Fibroblast of upper back skin (primary cell): ENCODE results near the gene BGLAP.

Experiments used
- DNase-seq: peaks from one replicate; pipeline ENCODE4 v3.0.0-alpha.2; 2013

The BGLAP gene

DNA sequence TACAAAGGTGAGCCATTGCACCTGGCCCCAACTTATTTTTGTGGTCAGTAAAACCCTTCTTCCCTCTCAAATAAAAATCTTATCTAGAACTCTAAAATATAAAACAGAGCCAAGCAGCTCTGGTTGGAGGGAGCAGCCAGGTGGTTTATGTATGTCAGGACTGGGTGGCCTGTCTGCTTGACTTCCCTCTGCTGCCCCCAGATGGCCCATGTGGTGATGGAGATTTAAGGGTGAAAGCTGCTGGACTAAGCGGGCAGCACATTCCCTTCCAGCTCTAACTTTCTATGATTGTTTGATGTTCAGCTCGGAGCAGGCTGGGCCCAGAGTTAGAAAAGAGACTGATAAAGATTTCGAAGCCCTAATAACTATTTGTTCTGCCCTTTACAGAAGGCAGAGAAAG lies 17.8 kb downstream of the BGLAP start:
- no peak for DNase-seq

DNA sequence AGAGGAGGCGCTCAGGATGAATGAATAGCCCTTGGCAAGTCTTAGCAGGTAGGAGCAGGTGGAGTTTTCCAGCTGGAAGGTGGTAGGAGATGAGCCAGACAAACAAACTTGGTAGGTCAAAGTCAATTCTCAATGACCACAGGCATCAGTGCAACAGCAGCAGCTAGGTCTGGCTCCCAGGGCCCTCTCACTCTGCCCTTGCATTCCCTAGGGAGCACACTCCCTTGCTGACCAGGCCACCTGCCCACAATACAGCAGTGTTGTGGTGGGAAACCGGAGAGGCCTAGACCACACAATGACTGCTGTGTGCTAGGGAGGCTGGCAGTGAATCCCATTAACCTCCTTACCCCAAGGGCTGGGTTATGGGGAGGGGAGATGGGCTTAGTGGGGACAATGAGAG lies 18.9 kb downstream of the BGLAP start:
- DNase-seq = no peak

DNA sequence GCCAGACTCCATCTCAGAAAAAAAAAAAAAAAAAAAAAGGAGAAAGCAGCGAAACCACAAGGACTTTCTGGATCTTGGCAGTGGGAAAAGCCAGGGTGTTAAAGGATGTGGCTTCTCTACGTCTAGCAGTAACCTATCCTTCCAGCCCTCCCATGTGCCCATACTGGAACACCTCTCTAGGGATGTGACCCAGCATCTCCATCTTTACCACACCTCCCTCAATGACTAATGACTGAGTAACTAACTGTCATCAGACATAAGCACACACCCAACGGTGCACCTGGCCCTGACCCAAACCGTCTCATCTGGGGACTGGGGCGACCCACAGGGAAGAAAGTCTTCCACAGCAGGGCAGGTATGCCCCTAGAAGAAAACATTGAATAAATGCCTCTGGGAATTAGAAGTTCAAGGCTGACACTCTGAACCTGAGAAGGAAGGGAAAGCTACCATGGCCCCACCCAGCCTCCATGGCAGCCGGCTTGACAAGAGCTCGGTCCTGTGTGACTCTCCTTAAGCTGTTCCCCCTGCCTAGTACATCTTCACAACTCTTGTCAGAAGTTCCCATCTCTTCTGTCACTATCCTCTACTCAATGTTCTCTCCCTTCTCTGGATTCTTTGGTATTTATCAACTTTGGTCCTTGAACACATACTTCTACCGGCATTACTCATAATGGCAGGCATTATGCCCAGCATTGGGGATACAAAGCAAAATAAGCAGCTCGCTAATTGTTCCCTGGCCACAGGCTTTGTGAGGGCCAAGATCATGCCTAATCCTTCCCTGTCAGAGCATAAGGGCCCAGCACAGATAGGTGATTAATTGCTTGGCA lies 20.7 kb downstream of the BGLAP start:
- DNase-seq = peak; percentile 83

DNA sequence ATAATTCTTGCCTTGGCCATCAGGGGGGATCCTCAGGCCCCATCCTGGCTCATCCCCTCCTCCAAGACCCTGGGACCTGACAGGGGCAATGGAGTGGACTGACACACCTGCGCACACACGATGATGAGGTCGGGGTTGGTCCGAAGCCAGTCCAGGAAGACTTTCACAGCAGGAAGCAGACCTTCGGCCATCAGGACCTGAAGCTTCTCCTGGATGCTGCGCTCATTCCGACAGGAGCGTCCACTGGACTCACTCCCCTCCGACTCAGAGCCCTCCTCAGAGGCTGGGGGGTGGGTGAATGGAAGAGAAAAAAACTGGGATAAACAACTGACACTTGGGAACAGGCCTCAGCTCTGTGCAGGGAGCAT lies 21.3 kb downstream of the BGLAP start:
- no peak for DNase-seq

DNA sequence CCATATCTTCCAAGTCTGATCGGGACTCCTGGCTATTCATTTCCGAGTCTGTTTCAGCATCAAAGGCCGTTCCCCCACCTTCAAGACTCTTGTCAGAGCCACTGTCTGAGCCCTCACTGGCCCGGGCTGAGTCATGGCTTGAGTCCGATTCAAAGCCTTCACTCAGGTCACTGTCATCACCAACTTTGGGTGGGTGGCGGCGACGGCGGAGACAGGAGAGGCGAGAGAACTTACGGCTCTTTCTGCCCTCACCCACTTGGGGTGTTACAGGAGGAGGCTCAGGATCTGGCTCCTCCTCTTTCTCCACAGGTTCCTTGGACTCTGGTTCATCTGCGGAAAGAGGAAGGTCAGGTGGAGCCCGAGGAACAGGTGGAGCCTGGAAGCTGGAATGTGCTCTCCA lies 24.1 kb downstream of the BGLAP start:
- no peak for DNase-seq

DNA sequence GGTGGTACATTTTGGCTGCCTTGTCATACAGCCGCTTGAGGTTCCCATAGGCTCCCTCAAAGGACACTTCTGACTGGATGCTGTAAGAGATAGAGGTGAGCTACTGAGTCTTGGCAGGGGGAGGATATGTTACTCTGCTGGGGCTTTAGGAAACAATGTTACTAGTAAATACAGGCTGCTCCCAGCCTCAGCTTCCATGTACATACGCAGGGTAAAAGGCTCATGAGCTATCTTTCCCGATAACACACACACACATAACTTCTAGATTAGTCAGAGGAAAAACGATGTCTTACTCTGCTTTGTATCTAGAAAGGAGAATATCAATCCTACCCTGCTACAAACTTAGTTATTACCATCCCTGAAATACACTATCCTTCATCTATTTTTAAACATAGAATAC lies 26.4 kb downstream of the BGLAP start:
- no peak for DNase-seq

DNA sequence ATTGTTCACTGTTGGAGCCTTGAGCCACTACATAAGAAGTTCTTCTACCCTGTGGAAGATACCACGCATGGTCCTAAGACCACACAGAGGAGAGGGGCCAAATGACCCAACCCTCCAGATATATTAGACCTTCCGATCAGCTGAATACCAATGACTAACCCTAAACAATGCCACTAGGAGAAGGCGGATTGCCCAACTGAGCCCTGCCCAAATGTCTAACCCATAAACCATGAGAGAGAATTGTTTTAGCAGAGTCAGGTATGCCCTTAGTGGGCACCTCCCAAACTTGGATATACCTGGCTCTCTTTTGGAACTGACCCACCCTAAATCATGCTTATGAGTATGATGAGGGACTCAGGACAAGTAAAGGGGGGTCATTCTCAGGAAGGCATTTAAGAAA lies 28.3 kb downstream of the BGLAP start:
- no peak for DNase-seq

DNA sequence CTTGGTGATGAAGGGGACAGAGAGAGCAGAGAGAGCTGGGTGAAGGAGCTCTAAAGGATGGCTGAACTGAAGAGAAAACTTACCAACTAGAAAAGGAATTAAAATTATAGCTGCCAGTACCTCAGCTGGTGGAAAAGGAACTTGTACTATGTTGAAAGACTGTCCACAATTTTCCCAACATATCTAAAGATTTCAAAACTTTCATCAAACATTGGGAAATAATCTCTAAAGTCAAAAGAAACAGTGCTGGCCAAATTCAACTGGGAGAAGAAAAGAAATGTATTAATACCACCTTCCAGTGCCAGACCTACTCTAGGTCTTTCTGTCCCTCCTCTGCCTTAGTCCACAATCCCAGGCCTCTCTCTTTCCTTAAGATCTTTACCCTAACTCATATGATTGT lies 34.5 kb downstream of the BGLAP start:
- no peak for DNase-seq

DNA sequence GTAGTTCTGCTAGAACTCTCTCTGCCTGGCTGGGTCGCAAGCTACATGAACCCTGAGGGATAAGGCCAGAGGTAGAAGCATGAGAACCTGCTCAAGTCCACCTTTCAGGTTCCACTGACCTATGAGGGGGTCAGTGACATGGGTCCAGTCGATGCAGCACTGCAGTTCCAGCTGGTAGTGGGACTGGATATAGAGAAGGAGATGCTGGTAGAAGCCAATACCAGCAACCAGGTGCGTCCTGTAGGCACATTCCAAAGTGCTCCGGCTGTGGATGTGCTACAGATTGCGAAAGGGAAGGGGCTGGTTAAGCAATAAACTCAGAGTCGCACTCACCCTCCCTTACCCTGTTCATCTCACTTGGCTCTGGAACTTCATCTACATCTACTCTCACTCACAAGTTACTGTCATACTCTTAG lies 35.0 kb downstream of the BGLAP start:
- DNase-seq = no peak

DNA sequence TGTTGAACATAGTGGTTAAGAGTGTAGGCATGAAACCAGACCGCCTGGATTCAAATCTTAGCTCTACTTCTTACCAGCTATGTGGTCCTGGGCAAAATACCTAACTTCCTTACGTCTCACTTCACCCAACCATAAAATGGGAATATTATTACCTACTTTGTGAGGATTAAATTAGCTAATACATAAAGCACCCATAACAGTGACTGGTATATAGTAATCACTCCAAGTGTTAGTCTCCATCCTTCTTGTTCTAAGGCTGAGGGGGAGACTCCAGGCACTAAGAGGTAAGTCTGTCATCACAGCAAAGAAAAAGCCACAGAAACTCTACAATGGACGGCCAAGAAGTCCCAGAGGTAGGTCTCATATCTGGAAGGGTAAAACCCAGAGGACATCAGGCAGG lies 37.9 kb downstream of the BGLAP start:
- DNase-seq = no peak

DNA sequence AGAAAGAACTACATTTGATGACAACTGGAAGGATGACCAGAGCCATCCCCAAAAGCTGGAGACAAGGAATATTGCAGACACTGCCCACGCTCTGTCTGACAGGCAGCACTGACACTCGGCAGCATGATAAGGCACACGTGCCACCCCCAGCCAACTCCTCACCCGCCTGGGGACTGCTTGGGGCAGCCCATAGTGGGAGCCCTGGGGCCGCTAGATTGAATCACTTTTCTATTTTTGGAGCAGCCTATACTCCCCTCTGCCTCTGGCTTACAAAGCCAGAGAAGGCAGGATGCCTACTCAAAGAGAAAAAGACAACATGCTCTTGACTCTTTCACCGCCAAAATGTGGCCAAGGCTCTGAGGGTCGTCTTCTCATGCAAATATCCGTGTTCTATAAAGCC lies 39.3 kb downstream of the BGLAP start:
- DNase-seq = peak; percentile 25

DNA sequence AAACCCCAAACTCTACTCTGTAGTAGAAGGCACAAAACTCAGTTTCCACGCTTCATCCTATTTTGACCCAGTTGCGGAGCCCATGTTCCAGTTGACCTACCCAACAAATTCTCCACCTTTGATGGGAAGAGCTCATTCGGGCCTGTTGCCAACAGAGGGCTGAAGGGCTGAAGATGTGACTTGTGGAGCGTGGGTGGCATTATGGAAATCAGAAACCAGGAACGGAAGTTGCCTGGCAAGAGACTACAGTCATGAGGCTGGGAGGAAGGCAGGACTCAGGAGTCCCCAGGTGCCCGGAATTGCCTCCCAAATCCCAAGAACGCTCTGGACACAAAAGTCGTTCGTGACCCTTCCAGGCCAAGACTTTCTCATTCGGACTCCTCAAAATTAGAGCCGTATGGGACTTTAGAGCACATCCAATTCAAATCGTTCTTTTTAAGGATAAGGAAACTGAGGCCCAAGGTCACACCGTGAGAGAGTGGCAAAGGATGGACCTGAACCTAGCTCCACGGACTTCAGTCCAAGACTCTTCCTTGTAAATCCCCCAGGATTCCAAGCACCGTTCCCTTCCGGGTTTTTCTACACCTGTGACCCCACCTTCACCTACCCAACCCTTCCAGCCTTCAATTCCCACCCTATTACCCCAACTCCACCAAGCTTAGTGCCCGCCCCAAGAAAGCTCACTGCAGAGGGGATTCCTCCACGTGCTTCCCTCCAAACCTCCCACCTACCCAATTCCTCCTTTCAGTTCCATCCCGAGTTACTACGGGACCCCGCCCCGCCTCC lies 39.9 kb downstream of the BGLAP start:
- DNase-seq = no peak

DNA sequence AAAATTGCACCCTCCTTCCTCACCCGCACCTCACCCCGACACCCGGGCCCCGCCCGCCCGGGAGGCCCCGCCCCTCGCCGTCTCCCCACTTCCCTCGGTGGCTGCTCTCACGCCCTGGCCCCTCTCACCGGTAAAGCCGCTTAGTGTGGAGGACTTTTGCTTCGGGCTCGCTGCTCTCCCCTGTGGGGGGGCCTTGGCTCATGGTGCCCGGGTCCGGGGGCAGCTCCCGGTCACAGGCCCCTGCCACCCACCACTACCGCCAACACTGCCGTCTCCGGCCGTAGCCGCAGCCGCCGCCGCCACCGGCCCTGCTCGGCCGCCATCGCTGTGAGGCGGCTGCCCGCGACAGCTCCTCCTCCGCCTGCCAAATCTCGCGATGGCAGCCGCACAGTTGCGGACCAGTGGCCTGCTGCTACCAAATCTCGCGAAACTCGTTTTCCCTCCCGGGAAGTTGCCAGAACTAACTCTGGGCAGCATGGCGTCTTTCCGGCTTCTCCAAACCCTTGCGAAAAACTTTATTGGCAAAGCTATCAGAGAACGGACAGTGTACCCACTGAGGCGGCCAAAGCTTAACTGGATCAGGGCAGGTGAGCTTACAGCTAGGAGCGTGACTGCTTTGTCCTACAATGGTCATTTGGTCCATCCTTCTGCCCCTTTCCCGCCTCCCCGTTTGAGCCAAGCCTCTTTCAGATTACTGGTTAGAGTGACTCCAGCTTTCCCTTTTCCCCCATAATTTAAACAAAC lies 40.7 kb downstream of the BGLAP start, which contains the start of gene SMG5:
SMG5 (minus strand) TSS at position 347 of the 744 bp plus-strand sequence; CDS start at position 202, 145 bp downstream.
- DNase-seq = peak; percentile 99

DNA sequence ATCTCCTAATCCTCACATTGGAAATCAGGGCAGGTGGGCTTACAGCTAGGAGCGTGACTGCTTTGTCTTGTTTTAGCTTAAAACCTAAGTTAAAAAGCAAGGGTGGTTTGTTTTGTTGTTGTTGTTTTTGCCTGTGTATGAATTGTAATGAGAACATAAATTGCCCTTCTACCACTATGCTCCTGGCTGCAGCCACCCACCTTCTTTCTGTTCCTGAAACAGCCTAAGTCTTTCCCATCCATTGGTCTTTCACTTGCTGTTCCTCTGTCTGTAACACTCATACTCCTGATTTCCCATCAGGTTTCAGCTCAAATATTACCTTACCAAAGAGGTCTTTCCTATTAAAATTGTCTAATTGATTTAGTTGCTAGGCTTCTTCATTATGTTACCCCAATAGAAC lies 41.5 kb downstream of the BGLAP start:
- no peak for DNase-seq

DNA sequence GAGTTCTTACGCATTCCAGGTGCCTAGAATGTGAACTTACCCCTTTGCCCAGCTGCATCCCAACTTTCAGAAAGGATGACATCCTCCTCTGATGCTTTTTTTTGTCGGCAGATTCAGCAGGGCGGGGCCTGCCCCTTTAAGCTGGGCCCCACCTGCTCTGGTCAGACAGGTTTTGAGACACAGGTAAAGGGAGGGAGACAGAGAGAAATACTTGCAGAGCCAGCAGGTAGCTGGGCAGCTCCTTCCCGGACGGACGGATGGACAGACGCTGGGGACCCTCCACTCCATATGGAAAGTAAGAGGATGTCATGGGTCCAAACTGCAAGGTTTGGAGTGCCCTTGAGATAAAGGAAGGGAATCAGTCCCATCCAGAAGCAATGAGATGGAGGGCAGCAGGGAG lies 42.1 kb downstream of the BGLAP start, which contains the start of gene TMEM79:
TMEM79 (plus strand) TSS at position 214 of the 400 bp plus-strand sequence. CDS start 902 bp downstream, outside the sequence.
- DNase-seq = no peak

DNA sequence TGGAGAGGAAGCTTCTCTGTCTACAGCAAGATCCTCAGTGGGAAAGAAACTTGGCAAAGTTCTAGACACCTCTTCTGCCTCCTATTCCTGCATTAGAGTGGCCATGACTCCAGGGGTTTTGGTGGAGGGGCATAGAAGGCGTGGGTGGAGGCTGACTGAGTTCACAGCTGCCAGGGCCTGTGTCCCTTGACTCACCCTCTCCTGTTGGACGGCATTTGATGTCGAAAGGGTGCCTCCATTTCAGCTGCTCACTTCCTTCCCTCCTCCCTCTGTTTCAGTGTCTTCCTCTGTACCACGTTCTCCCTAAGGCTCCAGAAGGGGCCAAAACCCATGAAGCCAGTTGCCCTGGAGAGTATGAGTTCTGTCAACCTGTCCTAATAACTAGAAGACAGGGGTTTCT lies 42.8 kb downstream of the BGLAP start:
- no peak for DNase-seq

DNA sequence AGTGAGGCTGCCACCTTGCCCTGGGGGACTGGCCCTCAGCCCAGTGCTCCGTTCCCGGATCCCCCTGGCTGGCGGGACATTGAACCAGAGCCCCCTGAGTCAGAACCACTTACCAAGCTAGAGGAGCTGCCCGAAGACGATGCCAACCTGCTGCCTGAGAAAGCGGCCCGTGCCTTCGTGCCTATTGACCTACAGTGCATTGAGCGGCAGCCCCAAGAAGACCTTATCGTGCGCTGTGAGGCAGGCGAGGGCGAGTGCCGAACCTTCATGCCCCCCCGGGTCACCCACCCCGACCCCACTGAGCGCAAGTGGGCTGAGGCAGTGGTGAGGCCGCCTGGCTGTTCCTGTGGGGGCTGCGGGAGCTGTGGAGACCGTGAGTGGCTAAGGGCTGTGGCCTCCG lies 43.5 kb downstream of the BGLAP start:
- DNase-seq = no peak

DNA sequence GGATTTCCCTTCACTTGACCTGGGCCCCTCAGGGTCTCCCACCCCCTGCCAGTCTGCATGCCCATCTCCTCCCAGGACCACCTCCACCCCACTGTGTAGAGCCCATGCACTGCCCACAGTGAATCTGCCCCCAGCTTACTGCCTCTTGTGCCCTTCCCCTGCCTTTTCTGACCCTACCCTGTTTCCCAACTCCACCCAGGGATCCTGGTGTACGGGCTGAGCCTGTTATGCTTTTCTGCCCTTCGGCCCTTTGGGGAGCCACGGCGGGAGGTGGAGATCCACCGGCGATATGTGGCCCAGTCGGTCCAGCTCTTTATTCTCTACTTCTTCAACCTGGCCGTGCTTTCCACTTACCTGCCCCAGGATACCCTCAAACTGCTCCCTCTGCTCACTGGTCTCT lies 44.1 kb downstream of the BGLAP start:
- no peak for DNase-seq

DNA sequence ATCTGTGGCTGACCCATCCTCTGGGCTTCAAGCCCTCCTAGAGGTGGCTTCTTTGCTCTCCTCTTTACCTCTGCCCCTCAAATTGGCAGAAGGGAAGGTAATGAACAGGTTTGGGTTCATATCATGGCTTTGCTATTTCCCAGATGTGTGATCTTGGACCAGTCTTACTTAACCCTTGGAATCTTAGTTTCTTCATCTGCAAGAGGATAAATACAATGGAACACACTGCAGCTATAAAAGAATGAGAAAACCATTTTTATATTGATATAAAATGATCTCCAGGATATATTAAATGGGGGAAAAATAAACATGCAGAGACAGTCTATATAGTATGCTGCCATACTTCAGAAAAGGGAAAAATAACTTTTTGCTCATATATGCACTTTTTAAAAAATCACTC lies 47.9 kb downstream of the BGLAP start:
- no peak for DNase-seq

DNA sequence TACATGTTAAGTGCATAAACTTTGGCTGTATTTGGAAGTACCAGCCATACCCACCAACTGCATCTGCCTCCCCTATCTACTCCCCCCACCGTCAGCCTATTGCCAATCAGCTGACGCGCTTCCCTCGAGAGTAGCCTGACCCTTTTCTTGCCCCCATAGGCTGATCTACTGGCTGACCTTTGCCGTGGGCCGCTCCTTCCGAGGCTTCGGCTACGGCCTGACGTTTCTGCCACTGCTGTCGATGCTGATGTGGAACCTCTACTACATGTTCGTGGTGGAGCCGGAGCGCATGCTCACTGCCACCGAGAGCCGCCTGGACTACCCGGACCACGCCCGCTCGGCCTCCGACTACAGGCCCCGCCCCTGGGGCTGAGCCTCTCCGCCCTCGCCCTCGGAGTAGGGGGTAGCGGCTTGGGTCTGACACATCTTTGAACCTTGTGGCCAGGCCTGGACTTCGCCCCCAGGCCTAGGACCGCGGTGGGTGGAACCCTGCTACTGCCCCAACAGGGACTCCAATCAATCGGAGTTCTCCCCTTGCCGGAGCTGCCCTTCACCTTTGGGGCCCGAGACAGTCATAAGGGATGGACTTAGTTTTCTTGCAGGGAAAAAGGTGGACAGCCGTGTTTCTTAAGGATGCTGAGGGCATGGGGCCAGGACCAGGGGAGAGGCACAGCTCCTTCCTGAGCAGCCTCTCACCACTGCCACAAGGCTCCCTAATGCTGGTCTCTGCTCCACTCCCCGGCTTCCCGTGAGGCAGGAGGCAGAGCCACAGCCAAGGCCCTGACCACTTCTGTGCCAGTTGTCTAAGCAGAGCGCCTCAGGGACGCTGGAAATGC lies 49.5 kb downstream of the BGLAP start:
- peak; percentile 75 for DNase-seq
